ENCODE results near the gene RPS6KL1. TPM values are rescaled to one million over a fixed set of nuclear protein-coding genes. Genes with fewer than 3 reads are reported as not detected.

The RPS6KL1 gene
- total RNA-seq, 1 experiment from 2014 or later: 4.2 TPM

GRCh38 chr14:74937171-74937570 is 14.1 kb upstream of the RPS6KL1 start:
- no peaks in the 10 kb centered on the region for H4K20me1 ChIP-seq (ENCODE audit: insufficient read depth)
- H3K79me2 ChIP-seq (ENCODE audit: low read depth): no peaks in the 10 kb centered on the region
- no peaks in the 10 kb centered on the region for H3K9me3 ChIP-seq (ENCODE audit: insufficient read depth, low read depth)
- peaks cover 8% of the 10 kb centered on the region; the same call in 1 of the 2 replicates for H3F3A ChIP-seq (ENCODE audit: insufficient read depth, low read depth)
- no peak for DNase-seq
- no peaks in the 10 kb centered on the region for H3K27me3 ChIP-seq (ENCODE audit: insufficient read depth, low read depth)
- TF ChIP-seq EZH2 (IDR thresholded peaks at IDR 0.05; ENCODE audit: low read depth): no peak
- TF ChIP-seq CTCF (conservative IDR thresholded peaks at IDR 0.05): no peak
- no peaks in the 10 kb centered on the region for H3K9me2 ChIP-seq (ENCODE audit: insufficient read depth)
- intact Hi-C loops (cut with micrococcal nuclease; ENCODE audit: unreplicated experiment): no loop called here
- no peak overlapping the region for H3K4me2 ChIP-seq
- no peak overlapping the region for H3K27ac ChIP-seq
- H3K36me3 ChIP-seq (ENCODE audit: low read depth): no peaks in the 10 kb centered on the region
- peaks cover 17% of the 10 kb centered on the region for H3K4me1 ChIP-seq (replicated peaks; ENCODE audit: insufficient read depth)
- POLR2A ChIA-PET (ENCODE audit: unreplicated experiment): no interaction called here
- CTCF ChIA-PET: no interaction called here
- H2AFZ ChIP-seq: no peak overlapping the region
- BruUV-seq (replicated peaks): no TSS peak
- H3K4me3 ChIP-seq: no peak overlapping the region

- BruUV-seq (replicated peaks): no TSS peak
- POLR2A ChIA-PET (ENCODE audit: unreplicated experiment): no interaction called here
- no peak for TF ChIP-seq EZH2 (IDR thresholded peaks at IDR 0.05; ENCODE audit: low read depth)
- TF ChIP-seq CTCF (conservative IDR thresholded peaks at IDR 0.05): no peak
Measured at GRCh38 chr14:74936731-74937130, 13.7 kb upstream of the RPS6KL1 start.

GRCh38 chr14:74936151-74936550 is 13.1 kb upstream of the RPS6KL1 start:
- H3K9me2 ChIP-seq (ENCODE audit: insufficient read depth): no peaks in the 10 kb centered on the region
- H4K20me1 ChIP-seq (ENCODE audit: insufficient read depth): no peaks in the 10 kb centered on the region
- no peaks in the 10 kb centered on the region for H3K36me3 ChIP-seq (ENCODE audit: low read depth)
- H2AFZ ChIP-seq: no peak overlapping the region
- no peaks in the 10 kb centered on the region for H3K27me3 ChIP-seq (ENCODE audit: insufficient read depth, low read depth)
- H3K4me3 ChIP-seq: no peak overlapping the region
- ChIA-PET CTCF (interaction anchor here (0.7 kb wide), 1 partner anchor 314 kb away, joined by 3 read pairs; no protein-coding TSS in a partner anchor), POLR2A (ENCODE audit: unreplicated experiment) (no interaction called here)
- H3K4me2 ChIP-seq: no peak overlapping the region
- H3K79me2 ChIP-seq (ENCODE audit: low read depth): no peaks in the 10 kb centered on the region
- no peaks in the 10 kb centered on the region for H3K9me3 ChIP-seq (ENCODE audit: insufficient read depth, low read depth)
- TF ChIP-seq CTCF (conservative IDR thresholded peaks at IDR 0.05) (no peak), EZH2 (IDR thresholded peaks at IDR 0.05; ENCODE audit: low read depth) (no peak)
- no peak overlapping the region for H3K27ac ChIP-seq
- peaks cover 17% of the 10 kb centered on the region for H3K4me1 ChIP-seq (replicated peaks; ENCODE audit: insufficient read depth)
- peaks cover 8% of the 10 kb centered on the region; the same call in 1 of the 2 replicates for H3F3A ChIP-seq (ENCODE audit: insufficient read depth, low read depth)
- intact Hi-C loops (cut with micrococcal nuclease; ENCODE audit: unreplicated experiment): no loop called here
- BruUV-seq (replicated peaks): no TSS peak
- DNase-seq: no peak

More at GRCh38 chr14:74936731-74937130, 13.7 kb upstream of the RPS6KL1 start:
- Histone ChIP-seq H4K20me1 (ENCODE audit: insufficient read depth) (no peaks in the 10 kb centered on the region), H3K4me1 (replicated peaks; ENCODE audit: insufficient read depth) (peaks cover 17% of the 10 kb centered on the region), H2AFZ (no peak overlapping the region), H3K27ac (no peak overlapping the region), H3F3A (ENCODE audit: insufficient read depth, low read depth) (peaks cover 8% of the 10 kb centered on the region; the same call in 1 of the 2 replicates), H3K79me2 (ENCODE audit: low read depth) (no peaks in the 10 kb centered on the region), H3K4me2 (no peak overlapping the region), H3K9me3 (ENCODE audit: insufficient read depth, low read depth) (no peaks in the 10 kb centered on the region), H3K36me3 (ENCODE audit: low read depth) (no peaks in the 10 kb centered on the region), H3K27me3 (ENCODE audit: insufficient read depth, low read depth) (no peaks in the 10 kb centered on the region), H3K4me3 (no peak overlapping the region), H3K9me2 (ENCODE audit: insufficient read depth) (no peaks in the 10 kb centered on the region)
- CTCF ChIA-PET: no interaction called here
- no peak for DNase-seq
- intact Hi-C loops (cut with micrococcal nuclease; ENCODE audit: unreplicated experiment): no loop called here

Data from PC-9 (cell line).